DOHH2 (cell line): ENCODE data around the gene RNF103.
"Not testable (repeated sequence)": the region's sequence is repeated elsewhere in the genome, so short reads cannot be mapped to it uniquely, and the experiment has no call there.

ENCODE experiments used
- H3F3A ChIP-seq: fragments of 200-600 bp; sonication (generic), shearing (Covaris generic); 2 replicates; pipeline ENCODE4 v1.6.0; 2016; ENCODE audit warnings: antibody characterized with exemption, mild to moderate bottlenecking; ENCODE audit not compliant: control insufficient read depth, insufficient read depth
- H3K27ac ChIP-seq: fragments of 200-600 bp; sonication (generic); 2 replicates; pipeline ENCODE4 v1.5.1; 2014; ENCODE audit warnings: low read depth, mild to moderate bottlenecking, low read length, moderate library complexity
- H3K27me3 ChIP-seq: fragments of 200-600 bp; sonication (generic); 2 replicates; pipeline ENCODE4 v1.6.1; 2014; ENCODE audit warnings: mild to moderate bottlenecking, low read length, mixed read lengths; ENCODE audit not compliant: control insufficient read depth
- H3K36me3 ChIP-seq: fragments of 200-600 bp; sonication (generic); 2 replicates; pipeline ENCODE4 v1.6.1; 2014; ENCODE audit warnings: mild to moderate bottlenecking, low read length, moderate library complexity, mixed read lengths; ENCODE audit not compliant: control insufficient read depth
- H3K4me1 ChIP-seq: fragments of 200-600 bp; sonication (generic); 2 replicates; pipeline ENCODE4 v1.6.1; 2014; ENCODE audit warnings: mild to moderate bottlenecking, low read length, mixed read lengths; ENCODE audit not compliant: control insufficient read depth
- H3K4me2 ChIP-seq: fragments of 200-600 bp; sonication (generic); 2 replicates; pipeline ENCODE4 v1.6.0; 2014; ENCODE audit warnings: mild to moderate bottlenecking, low read length, moderate library complexity
- H3K4me3 ChIP-seq: fragments of 200-600 bp; sonication (generic); 2 replicates; pipeline ENCODE4 v1.5.1; 2014; ENCODE audit warnings: mild to moderate bottlenecking, low read length, mixed read lengths
- H3K79me2 ChIP-seq: fragments of 200-600 bp; sonication (generic); 2 replicates; pipeline ENCODE4 v1.6.1; 2014; ENCODE audit warnings: mild to moderate bottlenecking, low read length, mixed read lengths; ENCODE audit not compliant: control insufficient read depth
- H3K9me2 ChIP-seq: fragments of 200-600 bp; sonication (generic); replicated peaks from 2 replicates; pipeline ENCODE4 v1.6.1; 2014; ENCODE audit warnings: mild to moderate bottlenecking, low read length, mixed read lengths; ENCODE audit not compliant: control insufficient read depth
- H3K9me3 ChIP-seq: fragments of 200-600 bp; sonication (generic); 2 replicates; pipeline ENCODE4 v1.6.1; 2014; ENCODE audit warnings: antibody characterized with exemption, low read length, mixed read lengths; ENCODE audit not compliant: control insufficient read depth, insufficient read depth
- H4K20me1 ChIP-seq: fragments of 200-600 bp; sonication (generic); 2 replicates; pipeline ENCODE4 v1.6.0; 2014; ENCODE audit warnings: low read depth, mild to moderate bottlenecking, antibody characterized with exemption, low read length, moderate library complexity; ENCODE audit not compliant: control insufficient read depth, insufficient read depth
- EZH2phosphoT487 ChIP-seq: fragments of 200-600 bp; sonication (generic); IDR thresholded peaks from 2 replicates; pipeline ENCODE4 v1.6.1; 2017; ENCODE audit warnings: borderline replicate concordance, mild to moderate bottlenecking, antibody characterized with exemption, low read length, moderate library complexity, mixed read lengths
- TF ChIP-seq, protein P1 (sequence below): fragments of 200-600 bp; sonication (generic); IDR thresholded peaks from one replicate; pipeline ENCODE4 v1.5.1; 2014; ENCODE audit warnings: antibody characterized with exemption, mild to moderate bottlenecking, low read depth, low read length; ENCODE audit not compliant: poor library complexity, severe bottlenecking

The RNF103 gene

GRCh38 chr2:86596118-86596517 lies 27.5 kb downstream of the RNF103 start:
- Histone ChIP-seq H4K20me1 (no peaks in the 10 kb centered on the region), H3K4me1 (0 out of 2 replicates have a peak, but pooled peaks cover 4% of the 10 kb centered on the region), H3K4me2 (no peak overlapping the region), H3F3A (no peaks in the 10 kb centered on the region), H3K4me3 (no peak overlapping the region), H3K27ac (no peak overlapping the region), H3K79me2 (no peaks in the 10 kb centered on the region), H3K27me3 (no peaks in the 10 kb centered on the region; the same call in 1 of the 2 replicates), H3K9me2 (no peaks in the 10 kb centered on the region), H3K9me3 (no peaks in the 10 kb centered on the region), H3K36me3 (no peaks in the 10 kb centered on the region)
- TF ChIP-seq, protein P1, sequence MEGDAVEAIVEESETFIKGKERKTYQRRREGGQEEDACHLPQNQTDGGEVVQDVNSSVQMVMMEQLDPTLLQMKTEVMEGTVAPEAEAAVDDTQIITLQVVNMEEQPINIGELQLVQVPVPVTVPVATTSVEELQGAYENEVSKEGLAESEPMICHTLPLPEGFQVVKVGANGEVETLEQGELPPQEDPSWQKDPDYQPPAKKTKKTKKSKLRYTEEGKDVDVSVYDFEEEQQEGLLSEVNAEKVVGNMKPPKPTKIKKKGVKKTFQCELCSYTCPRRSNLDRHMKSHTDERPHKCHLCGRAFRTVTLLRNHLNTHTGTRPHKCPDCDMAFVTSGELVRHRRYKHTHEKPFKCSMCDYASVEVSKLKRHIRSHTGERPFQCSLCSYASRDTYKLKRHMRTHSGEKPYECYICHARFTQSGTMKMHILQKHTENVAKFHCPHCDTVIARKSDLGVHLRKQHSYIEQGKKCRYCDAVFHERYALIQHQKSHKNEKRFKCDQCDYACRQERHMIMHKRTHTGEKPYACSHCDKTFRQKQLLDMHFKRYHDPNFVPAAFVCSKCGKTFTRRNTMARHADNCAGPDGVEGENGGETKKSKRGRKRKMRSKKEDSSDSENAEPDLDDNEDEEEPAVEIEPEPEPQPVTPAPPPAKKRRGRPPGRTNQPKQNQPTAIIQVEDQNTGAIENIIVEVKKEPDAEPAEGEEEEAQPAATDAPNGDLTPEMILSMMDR, result no peak
- no peak for TF ChIP-seq EZH2phosphoT487

- TF ChIP-seq, protein P1, result no peak
- no peak for TF ChIP-seq EZH2phosphoT487
- Histone ChIP-seq H3K27me3 (no peaks in the 10 kb centered on the region; the same call in 1 of the 2 replicates), H3K4me2 (no peak overlapping the region), H3K79me2 (no peaks in the 10 kb centered on the region), H3F3A (no peaks in the 10 kb centered on the region), H3K9me2 (no peaks in the 10 kb centered on the region), H3K4me1 (no peaks in the 10 kb centered on the region), H3K27ac (no peak overlapping the region), H3K36me3 (no peaks in the 10 kb centered on the region), H3K9me3 (no peaks in the 10 kb centered on the region), H3K4me3 (no peak overlapping the region), H4K20me1 (no peaks in the 10 kb centered on the region)
Measured at GRCh38 chr2:86593266-86593665, 30.4 kb downstream of the RNF103 start.

- no peak overlapping the region for H3K4me2 ChIP-seq
- H3K4me1 ChIP-seq, result no peaks in the 10 kb centered on the region
- H3K4me3 ChIP-seq, result no peak overlapping the region
- no peaks in the 10 kb centered on the region for H3F3A ChIP-seq
- TF ChIP-seq, protein P1, result no peak
- no peak for TF ChIP-seq EZH2phosphoT487
- H3K9me2 ChIP-seq, result no peaks in the 10 kb centered on the region
- no peaks in the 10 kb centered on the region; the same call in 1 of the 2 replicates for H3K27me3 ChIP-seq
- no peaks in the 10 kb centered on the region for H3K9me3 ChIP-seq
- H3K79me2 ChIP-seq, result no peaks in the 10 kb centered on the region
- H3K36me3 ChIP-seq, result no peaks in the 10 kb centered on the region
- no peak overlapping the region for H3K27ac ChIP-seq
- no peaks in the 10 kb centered on the region for H4K20me1 ChIP-seq
Measured at GRCh38 chr2:86592547-86593230, 31.0 kb downstream of the RNF103 start.

GRCh38 chr2:86589701-86590100 lies 34.0 kb downstream of the RNF103 start:
- H4K20me1 ChIP-seq, H3K9me3 ChIP-seq, H3K4me2 ChIP-seq, H3K79me2 ChIP-seq, H3K27ac ChIP-seq, H3K27me3 ChIP-seq, H3K36me3 ChIP-seq, H3K4me1 ChIP-seq, H3K4me3 ChIP-seq, H3K9me2 ChIP-seq, H3F3A ChIP-seq: not testable (repeated sequence)
